ENCODE data around the gene DNASE1L2. TPM values are rescaled to one million over a fixed set of nuclear protein-coding genes. Genes with fewer than 3 reads are reported as not detected.

Gene DNASE1L2
- total and polyA plus RNA-seq, 4 experiments from 2014 or later, result 3.9 to 4.8 TPM; not detected in 2

GRCh38 chr16:2267913-2268666 lies 31.8 kb downstream of the DNASE1L2 start, which contains the start of gene RNPS1:
TSS of gene RNPS1 (minus strand) at chr16:2268126. CDS start at chr16:2264643, 3,483 bp downstream.
- DNase-seq, result peak; percentile 95 to 98 (median 95)
- H3K27me3 Mint-ChIP-seq, result peaks cover 0 to 3% of the 10 kb centered on the region in 2 donors
- intact Hi-C loops (cut with micrococcal nuclease), result loop anchor here (1.0 to 10.0 kb wide), 11 partner anchors 17 to 656 kb away; partner anchors contain the start of genes ABCA3, ATP6V0C, CCNF and CRAMP1
- Histone ChIP-seq H3K36me3 (ENCODE audit: insufficient read depth, low read length) (peaks cover 10% of the 10 kb centered on the region), H3K4me1 (ENCODE audit: insufficient read depth, low read length) (peaks cover 35% of the 10 kb centered on the region), H3K9me3 (ENCODE audit: control insufficient read depth in 1 of 2, low read length in 2 of 2) (no peaks in the 10 kb centered on the region), H3K27me3 (ENCODE audit: insufficient read depth, low read length) (no peaks in the 10 kb centered on the region), H3K27ac (ENCODE audit: low read depth, low read length) (peak within 1 kb of the TSS; percentile 88), H3K4me3 (ENCODE audit: low read length in 2 of 2) (peak within 1 kb of the TSS; percentile 69 to 99)
- ChIA-PET CTCF (ENCODE audit: partially characterized antibody) (interaction anchor here (1.7 kb wide), 1 partner anchor 74 kb away, joined by 6 read pairs; no protein-coding TSS in a partner anchor), POLR2A (ENCODE audit: partially characterized antibody) (interaction anchor here (0.7 to 2.4 kb wide), 13 partner anchors 11 to 1632 kb away, joined by 3 to 20 read pairs (median 4); partner anchors contain the start of genes ABCA3, AMDHD2, ATP6V0C and ECI1)
- H3K36me3 Mint-ChIP-seq, result peaks cover 0 to 32% of the 10 kb centered on the region in 2 donors
- peak within 1 kb of the TSS; percentile 98 to 99 (median 98) for H3K27ac Mint-ChIP-seq
- peaks cover 25 to 54% (median 35%) of the 10 kb centered on the region in 4 donors for H3K4me1 Mint-ChIP-seq
- peaks cover 0 to 3% (median 0%) of the 10 kb centered on the region in 8 donors for H3K9me3 Mint-ChIP-seq
- peak within 1 kb of the TSS; percentile 94 to 98 (median 96) for H3K4me3 Mint-ChIP-seq

GRCh38 chr16:2270070-2270462 lies 33.8 kb downstream of the DNASE1L2 start:
- H3K9me3 Mint-ChIP-seq, result peaks cover 0 to 3% (median 0%) of the 10 kb centered on the region in 8 donors
- H3K27me3 Mint-ChIP-seq, result peaks cover 0 to 3% of the 10 kb centered on the region in 2 donors
- Histone ChIP-seq H3K4me1 (ENCODE audit: insufficient read depth, low read length) (peaks cover 31% of the 10 kb centered on the region), H3K27ac (ENCODE audit: low read depth, low read length) (no peak overlapping the region), H3K9me3 (ENCODE audit: control insufficient read depth in 1 of 2, low read length in 2 of 2) (no peaks in the 10 kb centered on the region), H3K36me3 (ENCODE audit: insufficient read depth, low read length) (no peaks in the 10 kb centered on the region), H3K27me3 (ENCODE audit: insufficient read depth, low read length) (no peaks in the 10 kb centered on the region), H3K4me3 (ENCODE audit: low read length in 2 of 2) (no peak overlapping the region)
- H3K4me1 Mint-ChIP-seq, result peaks cover 18 to 46% (median 27%) of the 10 kb centered on the region in 4 donors
- intact Hi-C loops (cut with micrococcal nuclease), result no loop called here
- peaks cover 0 to 19% of the 10 kb centered on the region in 2 donors for H3K36me3 Mint-ChIP-seq
- H3K27ac Mint-ChIP-seq, result peak overlapping the region in 2 of 7 donors; percentile 24 to 99
- no peak for DNase-seq
- POLR2A ChIA-PET (ENCODE audit: partially characterized antibody), result interaction anchor here (1.0 to 1.7 kb wide), 4 partner anchors 19 to 250 kb away, joined by 3 to 5 read pairs (median 4); partner anchors contain the start of genes AMDHD2 and ECI1
- CTCF ChIA-PET (ENCODE audit: partially characterized antibody), result interaction anchor here (1.2 kb wide), 1 partner anchor 19 kb away, joined by 4 read pairs; the partner anchor contains the start of gene ECI1
- peak overlapping the region in 5 of 8 donors; percentile 96 to 98 (median 97) for H3K4me3 Mint-ChIP-seq

- Histone ChIP-seq H3K4me1 (ENCODE audit: insufficient read depth, low read length) (peaks cover 23% of the 10 kb centered on the region), H3K27ac (ENCODE audit: low read depth, low read length) (no peak overlapping the region), H3K9me3 (ENCODE audit: control insufficient read depth in 1 of 2, low read length in 2 of 2) (no peaks in the 10 kb centered on the region), H3K36me3 (ENCODE audit: insufficient read depth, low read length) (no peaks in the 10 kb centered on the region), H3K4me3 (ENCODE audit: low read length in 2 of 2) (no peak overlapping the region), H3K27me3 (ENCODE audit: insufficient read depth, low read length) (no peaks in the 10 kb centered on the region)
- intact Hi-C loops (cut with micrococcal nuclease), result no loop called here
- peaks cover 0 to 3% of the 10 kb centered on the region in 2 donors for H3K27me3 Mint-ChIP-seq
- CTCF ChIA-PET (ENCODE audit: partially characterized antibody), result interaction anchor here (1.2 kb wide), 1 partner anchor 20 kb away, joined by 4 read pairs; the partner anchor contains the start of gene ECI1
- H3K4me1 Mint-ChIP-seq, result peaks cover 16 to 39% (median 22%) of the 10 kb centered on the region in 4 donors
- DNase-seq, result no peak
- H3K4me3 Mint-ChIP-seq, result peak overlapping the region in 3 of 8 donors; percentile 33 to 63 (median 49)
- H3K36me3 Mint-ChIP-seq, result peaks cover 0 to 17% of the 10 kb centered on the region in 2 donors
- POLR2A ChIA-PET (ENCODE audit: partially characterized antibody), result interaction anchor here (1.0 to 1.4 kb wide), 2 partner anchors 19 to 115 kb away, joined by 3 to 4 read pairs; partner anchors contain the start of genes ECI1 and TRAF7
- peak overlapping the region in 2 of 7 donors; percentile 53 to 99 for H3K27ac Mint-ChIP-seq
- H3K9me3 Mint-ChIP-seq, result peaks cover 0 to 3% (median 0%) of the 10 kb centered on the region in 8 donors
Measured at GRCh38 chr16:2270588-2271470, 34.6 kb downstream of the DNASE1L2 start.

DNA sequence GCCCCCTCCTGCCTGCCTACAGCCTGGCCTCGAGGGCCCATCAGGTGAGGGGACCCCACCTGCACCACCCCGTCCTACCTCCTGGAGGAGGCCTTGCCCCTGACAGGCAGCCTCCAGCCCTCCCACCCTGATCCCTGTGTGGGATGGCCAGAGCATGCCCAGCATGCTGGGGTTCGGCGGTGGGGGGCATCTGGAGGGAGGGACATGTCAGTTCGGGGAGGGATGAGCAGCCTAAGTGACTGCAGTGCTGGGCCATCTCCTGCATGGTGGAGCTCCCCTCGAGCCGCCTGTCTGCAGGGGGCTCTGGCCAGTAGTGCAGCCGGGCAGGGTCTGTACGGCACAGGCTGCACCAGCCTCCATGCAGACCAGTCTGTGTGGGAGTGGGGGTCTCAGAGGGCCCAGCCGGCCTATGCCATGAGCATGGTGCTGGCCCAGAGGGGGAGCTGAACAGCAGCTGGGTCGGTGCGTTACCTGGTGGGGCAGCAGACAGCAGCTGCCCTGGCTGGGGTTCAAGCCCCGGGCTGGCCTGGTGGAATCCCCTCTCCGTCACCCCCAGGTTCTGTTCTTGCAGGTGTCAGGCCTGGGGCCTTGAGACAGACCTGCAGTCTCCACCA lies 35.7 kb downstream of the DNASE1L2 start:
- ChIA-PET CTCF (ENCODE audit: partially characterized antibody) (no interaction called here), POLR2A (ENCODE audit: partially characterized antibody) (interaction anchor here (1.2 kb wide), 1 partner anchor 20 kb away, joined by 3 read pairs; the partner anchor contains the start of gene ECI1)
- Histone ChIP-seq H3K36me3 (ENCODE audit: insufficient read depth, low read length) (no peaks in the 10 kb centered on the region), H3K27ac (ENCODE audit: low read depth, low read length) (no peak overlapping the region), H3K27me3 (ENCODE audit: insufficient read depth, low read length) (no peaks in the 10 kb centered on the region), H3K4me1 (ENCODE audit: insufficient read depth, low read length) (peaks cover 13% of the 10 kb centered on the region), H3K4me3 (ENCODE audit: low read length in 2 of 2) (no peak overlapping the region), H3K9me3 (ENCODE audit: control insufficient read depth in 1 of 2, low read length in 2 of 2) (no peaks in the 10 kb centered on the region)
- Mint-ChIP-seq H3K9me3 (peaks cover 0 to 3% (median 0%) of the 10 kb centered on the region in 8 donors), H3K4me1 (peaks cover 7 to 28% (median 11%) of the 10 kb centered on the region in 4 donors), H3K27ac (no peak overlapping the region), H3K4me3 (no peak overlapping the region), H3K36me3 (peaks cover 0 to 7% of the 10 kb centered on the region in 2 donors), H3K27me3 (peaks cover 0 to 3% of the 10 kb centered on the region in 2 donors)
- intact Hi-C loops (cut with micrococcal nuclease), result no loop called here
- no peak for DNase-seq

GRCh38 chr16:2273484-2273883 lies 37.2 kb downstream of the DNASE1L2 start:
- Mint-ChIP-seq H3K27me3 (no peaks in the 10 kb centered on the region), H3K9me3 (no peaks in the 10 kb centered on the region), H3K27ac (peak overlapping the region in 2 of 7 donors; percentile 12 to 48), H3K4me1 (peaks cover 6 to 15% (median 8%) of the 10 kb centered on the region in 4 donors), H3K4me3 (no peak overlapping the region), H3K36me3 (peaks cover 0 to 2% of the 10 kb centered on the region in 2 donors)
- POLR2A ChIA-PET (ENCODE audit: partially characterized antibody), result no interaction called here
- intact Hi-C loops (cut with micrococcal nuclease), result no loop called here
- Histone ChIP-seq H3K4me3 (ENCODE audit: low read length in 2 of 2) (no peak overlapping the region), H3K9me3 (ENCODE audit: control insufficient read depth in 1 of 2, low read length in 2 of 2) (no peaks in the 10 kb centered on the region), H3K4me1 (ENCODE audit: insufficient read depth, low read length) (peaks cover 13% of the 10 kb centered on the region), H3K36me3 (ENCODE audit: insufficient read depth, low read length) (no peaks in the 10 kb centered on the region), H3K27me3 (ENCODE audit: insufficient read depth, low read length) (no peaks in the 10 kb centered on the region), H3K27ac (ENCODE audit: low read depth, low read length) (no peak overlapping the region)
- CTCF ChIA-PET (ENCODE audit: partially characterized antibody), result no interaction called here
- DNase-seq, result no peak

GRCh38 chr16:2273931-2274330 lies 37.7 kb downstream of the DNASE1L2 start:
- Histone ChIP-seq H3K27ac (ENCODE audit: low read depth, low read length) (no peak overlapping the region), H3K27me3 (ENCODE audit: insufficient read depth, low read length) (no peaks in the 10 kb centered on the region), H3K36me3 (ENCODE audit: insufficient read depth, low read length) (no peaks in the 10 kb centered on the region), H3K4me3 (ENCODE audit: low read length in 2 of 2) (no peak overlapping the region), H3K4me1 (ENCODE audit: insufficient read depth, low read length) (peaks cover 12% of the 10 kb centered on the region), H3K9me3 (ENCODE audit: control insufficient read depth in 1 of 2, low read length in 2 of 2) (no peaks in the 10 kb centered on the region)
- ChIA-PET POLR2A (ENCODE audit: partially characterized antibody) (no interaction called here), CTCF (ENCODE audit: partially characterized antibody) (no interaction called here)
- intact Hi-C loops (cut with micrococcal nuclease), result no loop called here
- no peak for DNase-seq
- H3K27ac Mint-ChIP-seq, result no peak overlapping the region
- H3K4me3 Mint-ChIP-seq, result no peak overlapping the region
- H3K36me3 Mint-ChIP-seq, result peaks cover 0 to 2% of the 10 kb centered on the region in 2 donors
- no peaks in the 10 kb centered on the region for H3K27me3 Mint-ChIP-seq
- H3K9me3 Mint-ChIP-seq, result no peaks in the 10 kb centered on the region
- peaks cover 6 to 11% (median 8%) of the 10 kb centered on the region in 4 donors for H3K4me1 Mint-ChIP-seq

All from CD4-positive, alpha-beta memory T cell (primary cell).